Osteocyte (in vitro differentiated cells): Measurements from ENCODE around the gene JAM3. TPM values are rescaled to one million over a fixed set of nuclear protein-coding genes. Genes with fewer than 3 reads are reported as not detected.

Source experiments
- DNase-seq: peaks from one replicate; pipeline ENCODE4 v3.0.0; 2021; ENCODE audit warnings: mixed read lengths; ENCODE audit not compliant: unreplicated experiment; ENCODE audit errors: extremely low spot score
- H3K27ac Mint-ChIP-seq: one replicate; pipeline ENCODE4 v1.8.0; 2021; ENCODE audit warnings: mild to moderate bottlenecking, mixed read lengths; ENCODE audit not compliant: unreplicated experiment
- H3K27me3 Mint-ChIP-seq: one replicate; pipeline ENCODE4 v1.8.0; 2021; ENCODE audit warnings: mixed read lengths; ENCODE audit not compliant: unreplicated experiment
- H3K36me3 Mint-ChIP-seq: one replicate; pipeline ENCODE4 v1.8.0; 2021; ENCODE audit warnings: mixed read lengths; ENCODE audit not compliant: unreplicated experiment
- H3K4me1 Mint-ChIP-seq: one replicate; pipeline ENCODE4 v1.8.0; 2021; ENCODE audit warnings: mixed read lengths; ENCODE audit not compliant: unreplicated experiment
- H3K4me3 Mint-ChIP-seq: one replicate; pipeline ENCODE4 v1.8.0; 2021; ENCODE audit warnings: mild to moderate bottlenecking, moderate library complexity, mixed read lengths; ENCODE audit not compliant: unreplicated experiment
- H3K9me3 Mint-ChIP-seq: one replicate; pipeline ENCODE4 v1.8.0; 2021; ENCODE audit warnings: mixed read lengths; ENCODE audit not compliant: unreplicated experiment
- CTCF ChIP-seq: fragments of 200-600 bp; sonication (generic); IDR thresholded peaks from 2 replicates; pipeline ENCODE4 v1.5.0; 2021; ENCODE audit warnings: antibody characterized with exemption, mild to moderate bottlenecking, moderate library complexity
- total RNA-seq: library from RNA; stranded (reverse); gene quantifications from 2 replicates; pipeline ENCODE4 v1.2.1, GENCODE V29; 2021

JAM3 gene
- total RNA-seq, 1 donor from 2014 or later, result 177 TPM

- Mint-ChIP-seq H3K4me1 (peaks cover 25% of the 10 kb centered on the region), H3K9me3 (no peaks in the 10 kb centered on the region), H3K4me3 (no peak overlapping the region), H3K27ac (no peak overlapping the region), H3K36me3 (peaks cover 43% of the 10 kb centered on the region), H3K27me3 (no peaks in the 10 kb centered on the region)
- no peak for TF ChIP-seq CTCF
- no peak for DNase-seq
These were observed 73.7 kb downstream of the JAM3 start for GRCh38 chr11:134142536-134142935.

- peaks cover 46% of the 10 kb centered on the region for H3K36me3 Mint-ChIP-seq
- no peaks in the 10 kb centered on the region for H3K9me3 Mint-ChIP-seq
- H3K4me3 Mint-ChIP-seq, result no peak overlapping the region
These were observed 74.9 kb downstream of the JAM3 start for GRCh38 chr11:134143801-134144200.

GRCh38 chr11:134144744-134145143, 75.9 kb downstream of the JAM3 start:
- Mint-ChIP-seq H3K4me3 (no peak overlapping the region), H3K36me3 (peaks cover 52% of the 10 kb centered on the region), H3K27ac (no peak overlapping the region), H3K9me3 (no peaks in the 10 kb centered on the region), H3K4me1 (peaks cover 8% of the 10 kb centered on the region), H3K27me3 (no peaks in the 10 kb centered on the region)
- TF ChIP-seq CTCF, result no peak
- no peak for DNase-seq

More at GRCh38 chr11:134143801-134144200, 74.9 kb downstream of the JAM3 start:
- Mint-ChIP-seq H3K4me1 (peaks cover 17% of the 10 kb centered on the region), H3K27me3 (no peaks in the 10 kb centered on the region), H3K27ac (no peak overlapping the region)
- no peak for TF ChIP-seq CTCF
- no peak for DNase-seq

GRCh38 chr11:134145715-134146114, 76.8 kb downstream of the JAM3 start:
- Mint-ChIP-seq H3K4me3 (no peak overlapping the region), H3K9me3 (no peaks in the 10 kb centered on the region), H3K27me3 (no peaks in the 10 kb centered on the region), H3K27ac (no peak overlapping the region), H3K4me1 (peaks cover 11% of the 10 kb centered on the region), H3K36me3 (peaks cover 54% of the 10 kb centered on the region)
- DNase-seq, result no peak
- TF ChIP-seq CTCF, result no peak

- peaks cover 53% of the 10 kb centered on the region for H3K36me3 Mint-ChIP-seq
- no peak for DNase-seq
- no peak overlapping the region for H3K27ac Mint-ChIP-seq
- no peaks in the 10 kb centered on the region for H3K9me3 Mint-ChIP-seq
- no peak overlapping the region for H3K4me3 Mint-ChIP-seq
- no peak for TF ChIP-seq CTCF
- H3K4me1 Mint-ChIP-seq, result peaks cover 17% of the 10 kb centered on the region
- H3K27me3 Mint-ChIP-seq, result no peaks in the 10 kb centered on the region
These were observed 77.7 kb downstream of the JAM3 start for GRCh38 chr11:134146598-134146997.
